GM23338 (cell line): ENCODE measurements around the gene COG6. TPM values are rescaled to one million over a fixed set of nuclear protein-coding genes. Genes with fewer than 3 reads are reported as not detected.

ENCODE experiments used
- ATAC-seq: fragments of 200-7000 bp; cut with Tn5 transposase; 3 replicates; pipeline ENCODE4 v1.9.1; 2020
- DNase-seq: peaks from one replicate; pipeline ENCODE4 v3.0.0-alpha.2; 2015; ENCODE audit warnings: low spot score
- H2AFZ ChIP-seq: fragments of 200-600 bp; sonication (generic); 2 replicates; pipeline ENCODE4 v1.8.0; 2016; ENCODE audit warnings: antibody characterized with exemption, mild to moderate bottlenecking, moderate library complexity
- H3F3A ChIP-seq: fragments of 200-600 bp; sonication (generic); replicated peaks from 2 replicates; pipeline ENCODE4 v1.8.0; 2017; ENCODE audit warnings: antibody characterized with exemption, mixed run types, low read depth
- H3K27ac ChIP-seq: fragments of 200-600 bp; sonication (generic); 2 replicates; pipeline ENCODE4 v1.6.1; 2016; ENCODE audit warnings: low read depth
- H3K27me3 ChIP-seq: fragments of 200-600 bp; sonication (generic); 2 replicates; pipeline ENCODE4 v1.8.0; 2016; ENCODE audit warnings: mild to moderate bottlenecking, mixed run types, moderate library complexity; ENCODE audit not compliant: insufficient read depth
- H3K36me3 ChIP-seq: fragments of 200-600 bp; sonication (generic); 2 replicates; pipeline ENCODE4 v1.8.0; 2016; ENCODE audit warnings: mild to moderate bottlenecking; ENCODE audit not compliant: insufficient read depth
- H3K4me1 ChIP-seq: fragments of 200-600 bp; sonication (generic); 2 replicates; pipeline ENCODE4 v1.8.0; 2016; ENCODE audit warnings: mild to moderate bottlenecking, moderate library complexity; ENCODE audit not compliant: insufficient read depth
- H3K4me2 ChIP-seq: fragments of 200-600 bp; sonication (generic); 2 replicates; pipeline ENCODE4 v1.7.1; 2017; ENCODE audit warnings: mixed run types
- H3K4me3 ChIP-seq: fragments of 200-600 bp; sonication (generic); 2 replicates; pipeline ENCODE4 v1.6.1; 2016; ENCODE audit warnings: mixed run types
- H3K79me2 ChIP-seq: fragments of 200-600 bp; sonication (generic); replicated peaks from 2 replicates; pipeline ENCODE4 v1.8.0; 2017; ENCODE audit warnings: mild to moderate bottlenecking; ENCODE audit not compliant: insufficient read depth
- H3K9me2 ChIP-seq: fragments of 200-600 bp; sonication (generic); 2 replicates; pipeline ENCODE4 v1.8.0; 2017; ENCODE audit not compliant: insufficient read depth
- H4K20me1 ChIP-seq: fragments of 200-600 bp; sonication (generic); replicated peaks from 2 replicates; pipeline ENCODE4 v1.8.0; 2017; ENCODE audit warnings: mild to moderate bottlenecking; ENCODE audit not compliant: insufficient read depth
- H3K27ac Mint-ChIP-seq: 2 replicates; pipeline ENCODE4 v1.8.0; 2020; ENCODE audit warnings: inconsistent platforms, mild to moderate bottlenecking, moderate library complexity, mixed read lengths
- H3K27me3 Mint-ChIP-seq: 3 replicates; pipeline ENCODE4 v1.8.0; 2022; ENCODE audit warnings: low read depth, mild to moderate bottlenecking, moderate library complexity, mixed read lengths, inconsistent platforms; ENCODE audit not compliant: insufficient read depth, poor library complexity
- H3K36me3 Mint-ChIP-seq: 3 replicates; pipeline ENCODE4 v1.8.0; 2021; ENCODE audit warnings: low read depth, mild to moderate bottlenecking, inconsistent platforms, moderate library complexity, mixed read lengths
- H3K4me1 Mint-ChIP-seq: 3 replicates; pipeline ENCODE4 v1.8.0; 2020; ENCODE audit warnings: mild to moderate bottlenecking, inconsistent platforms, mixed read lengths
- H3K4me3 Mint-ChIP-seq: 3 replicates; pipeline ENCODE4 v1.8.0; 2021; ENCODE audit warnings: moderate library complexity, mild to moderate bottlenecking, inconsistent platforms, mixed read lengths
- H3K9me3 Mint-ChIP-seq: 3 replicates; pipeline ENCODE4 v1.8.0; 2020; ENCODE audit warnings: moderate library complexity, mild to moderate bottlenecking, inconsistent platforms, mixed read lengths
- EZH2phosphoT487 ChIP-seq: fragments of 200-600 bp; sonication (generic); IDR thresholded peaks from one replicate; pipeline ENCODE4 v1.8.1; 2018; ENCODE audit warnings: antibody characterized with exemption; ENCODE audit not compliant: unreplicated experiment
- JUNB ChIP-seq: IDR thresholded peaks from one replicate; pipeline ENCODE4 v1.6.1; 2016; ENCODE audit warnings: antibody characterized with exemption; ENCODE audit not compliant: unreplicated experiment
- NANOG ChIP-seq: IDR thresholded peaks from 2 replicates; pipeline ENCODE4 v1.6.1; 2016; ENCODE audit warnings: antibody characterized with exemption, borderline replicate concordance
- STAT1 ChIP-seq: IDR thresholded peaks from one replicate; pipeline ENCODE4 v1.6.1; 2016; ENCODE audit warnings: antibody characterized with exemption; ENCODE audit not compliant: unreplicated experiment
- ZNF114 ChIP-seq: fragments of 250-450 bp; sonication (Bioruptor Pico); IDR thresholded peaks from 2 replicates; pipeline ENCODE4 v1.5.0; 2020; ENCODE audit warnings: mild to moderate bottlenecking, moderate library complexity
- ZNF331 ChIP-seq: fragments of 250-450 bp; sonication (Bioruptor Pico); IDR thresholded peaks from 2 replicates; pipeline ENCODE4 v1.5.0; 2020; ENCODE audit warnings: low read depth, mild to moderate bottlenecking, moderate library complexity
- polyA plus RNA-seq: library from polyadenylated mRNA; unstranded; fragments of >200 nt; fragmentation: Nextera tagmentation; extraction: Ambion mirVana; gene quantifications from 2 replicates; pipeline ENCODE4 v1.2.1, GENCODE V29; 2016
- total RNA-seq: library from RNA; depleted of rRNA; stranded (reverse); fragments of >200 nt; shearing (Covaris generic); gene quantifications from 2 replicates; pipeline ENCODE4 v1.2.3, GENCODE V29; 2014
- TF ChIP-seq, protein P1 (sequence below): IDR thresholded peaks from one replicate; pipeline ENCODE4 v1.6.1; 2018; ENCODE audit warnings: antibody characterized with exemption; ENCODE audit not compliant: unreplicated experiment
- TF ChIP-seq, protein P2 (sequence below): fragments of 250-450 bp; sonication (Bioruptor Pico); IDR thresholded peaks from 2 replicates; pipeline ENCODE4 v1.5.0; 2020; ENCODE audit warnings: mild to moderate bottlenecking, moderate library complexity
- TF ChIP-seq, protein P3 (sequence below): IDR thresholded peaks from 2 replicates; pipeline ENCODE4 v1.6.1; 2016; ENCODE audit warnings: antibody characterized with exemption

Gene COG6
- total and polyA plus RNA-seq, 2 experiments from 2014 or later, result 10.0 to 23.6 TPM

DNA sequence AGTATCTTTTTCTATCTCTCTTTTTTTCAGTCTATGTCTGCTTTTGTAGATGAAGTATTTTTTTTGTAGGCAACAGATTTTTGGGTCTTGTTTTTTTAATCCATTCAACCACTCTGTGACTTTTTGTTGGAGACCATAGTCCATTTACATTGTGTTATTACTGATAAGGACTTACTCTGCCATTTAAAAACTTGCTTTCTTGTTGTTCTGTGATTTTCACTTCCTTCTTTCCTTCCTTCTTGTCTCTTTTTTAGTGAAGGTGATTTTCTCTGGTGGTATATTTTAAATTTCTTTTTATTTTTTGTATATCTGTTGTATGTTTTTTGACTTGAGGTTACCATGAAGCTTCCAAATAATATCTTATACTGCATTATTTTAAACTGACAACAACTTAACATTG, 79.5 kb downstream of the COG6 start:
- ATAC-seq (no peak), DNase-seq (no peak)
- Histone ChIP-seq H3K27ac (no peak overlapping the region), H3K79me2 (no peaks in the 10 kb centered on the region), H2AFZ (no peak overlapping the region), H3K4me3 (no peak overlapping the region), H4K20me1 (no peaks in the 10 kb centered on the region), H3F3A (no peaks in the 10 kb centered on the region), H3K4me1 (no peaks in the 10 kb centered on the region), H3K9me2 (no peaks in the 10 kb centered on the region), H3K36me3 (no peaks in the 10 kb centered on the region), H3K4me2 (no peak overlapping the region), H3K27me3 (no peaks in the 10 kb centered on the region)
- Mint-ChIP-seq H3K4me3 (no peak overlapping the region), H3K9me3 (no peaks in the 10 kb centered on the region), H3K27ac (no peak overlapping the region), H3K4me1 (no peaks in the 10 kb centered on the region), H3K27me3 (no peaks in the 10 kb centered on the region), H3K36me3 (peaks cover 10% of the 10 kb centered on the region)
- TF ChIP-seq JUNB (no peak), ZNF331 (CRISPR knock-in tag) (no peak)

DNA sequence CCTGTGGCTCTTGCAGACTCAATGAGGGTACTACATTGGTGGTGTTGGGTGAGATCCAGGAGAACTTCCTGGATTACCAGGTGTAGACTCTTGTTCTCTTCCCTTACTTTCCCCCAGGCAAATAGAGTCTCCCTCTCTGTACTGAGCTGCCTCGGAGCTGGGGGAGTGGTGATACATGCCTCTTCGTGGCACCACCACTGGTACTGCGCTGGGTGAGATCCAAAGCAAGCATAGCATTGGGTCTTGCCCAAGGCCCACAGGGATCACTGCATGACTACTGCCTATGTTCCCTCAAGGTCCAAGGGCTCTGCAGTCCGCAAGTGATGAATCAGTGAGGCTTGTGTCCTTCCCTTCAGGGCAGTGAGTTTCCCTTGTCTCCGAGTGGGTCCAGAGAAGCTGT, 81.6 kb downstream of the COG6 start:
- H3K4me3 ChIP-seq, result no peak overlapping the region
- H3K9me3 Mint-ChIP-seq, result peaks cover 10% of the 10 kb centered on the region; the same call in 2 of the 3 replicates
- no peaks in the 10 kb centered on the region for H3K9me2 ChIP-seq
- no peaks in the 10 kb centered on the region for H4K20me1 ChIP-seq
- no peaks in the 10 kb centered on the region for H3K4me1 ChIP-seq
- H3F3A ChIP-seq, result no peaks in the 10 kb centered on the region
- H3K27ac ChIP-seq, result no peak overlapping the region
- no peak overlapping the region for H3K4me3 Mint-ChIP-seq
- H3K4me1 Mint-ChIP-seq, result no peaks in the 10 kb centered on the region
- H2AFZ ChIP-seq, result no peak overlapping the region
- TF ChIP-seq, protein P1, sequence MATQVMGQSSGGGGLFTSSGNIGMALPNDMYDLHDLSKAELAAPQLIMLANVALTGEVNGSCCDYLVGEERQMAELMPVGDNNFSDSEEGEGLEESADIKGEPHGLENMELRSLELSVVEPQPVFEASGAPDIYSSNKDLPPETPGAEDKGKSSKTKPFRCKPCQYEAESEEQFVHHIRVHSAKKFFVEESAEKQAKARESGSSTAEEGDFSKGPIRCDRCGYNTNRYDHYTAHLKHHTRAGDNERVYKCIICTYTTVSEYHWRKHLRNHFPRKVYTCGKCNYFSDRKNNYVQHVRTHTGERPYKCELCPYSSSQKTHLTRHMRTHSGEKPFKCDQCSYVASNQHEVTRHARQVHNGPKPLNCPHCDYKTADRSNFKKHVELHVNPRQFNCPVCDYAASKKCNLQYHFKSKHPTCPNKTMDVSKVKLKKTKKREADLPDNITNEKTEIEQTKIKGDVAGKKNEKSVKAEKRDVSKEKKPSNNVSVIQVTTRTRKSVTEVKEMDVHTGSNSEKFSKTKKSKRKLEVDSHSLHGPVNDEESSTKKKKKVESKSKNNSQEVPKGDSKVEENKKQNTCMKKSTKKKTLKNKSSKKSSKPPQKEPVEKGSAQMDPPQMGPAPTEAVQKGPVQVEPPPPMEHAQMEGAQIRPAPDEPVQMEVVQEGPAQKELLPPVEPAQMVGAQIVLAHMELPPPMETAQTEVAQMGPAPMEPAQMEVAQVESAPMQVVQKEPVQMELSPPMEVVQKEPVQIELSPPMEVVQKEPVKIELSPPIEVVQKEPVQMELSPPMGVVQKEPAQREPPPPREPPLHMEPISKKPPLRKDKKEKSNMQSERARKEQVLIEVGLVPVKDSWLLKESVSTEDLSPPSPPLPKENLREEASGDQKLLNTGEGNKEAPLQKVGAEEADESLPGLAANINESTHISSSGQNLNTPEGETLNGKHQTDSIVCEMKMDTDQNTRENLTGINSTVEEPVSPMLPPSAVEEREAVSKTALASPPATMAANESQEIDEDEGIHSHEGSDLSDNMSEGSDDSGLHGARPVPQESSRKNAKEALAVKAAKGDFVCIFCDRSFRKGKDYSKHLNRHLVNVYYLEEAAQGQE, result no peak
- no peak for TF ChIP-seq ZNF114 (CRISPR knock-in tag)
- no peak for TF ChIP-seq NANOG
- TF ChIP-seq, protein P2, sequence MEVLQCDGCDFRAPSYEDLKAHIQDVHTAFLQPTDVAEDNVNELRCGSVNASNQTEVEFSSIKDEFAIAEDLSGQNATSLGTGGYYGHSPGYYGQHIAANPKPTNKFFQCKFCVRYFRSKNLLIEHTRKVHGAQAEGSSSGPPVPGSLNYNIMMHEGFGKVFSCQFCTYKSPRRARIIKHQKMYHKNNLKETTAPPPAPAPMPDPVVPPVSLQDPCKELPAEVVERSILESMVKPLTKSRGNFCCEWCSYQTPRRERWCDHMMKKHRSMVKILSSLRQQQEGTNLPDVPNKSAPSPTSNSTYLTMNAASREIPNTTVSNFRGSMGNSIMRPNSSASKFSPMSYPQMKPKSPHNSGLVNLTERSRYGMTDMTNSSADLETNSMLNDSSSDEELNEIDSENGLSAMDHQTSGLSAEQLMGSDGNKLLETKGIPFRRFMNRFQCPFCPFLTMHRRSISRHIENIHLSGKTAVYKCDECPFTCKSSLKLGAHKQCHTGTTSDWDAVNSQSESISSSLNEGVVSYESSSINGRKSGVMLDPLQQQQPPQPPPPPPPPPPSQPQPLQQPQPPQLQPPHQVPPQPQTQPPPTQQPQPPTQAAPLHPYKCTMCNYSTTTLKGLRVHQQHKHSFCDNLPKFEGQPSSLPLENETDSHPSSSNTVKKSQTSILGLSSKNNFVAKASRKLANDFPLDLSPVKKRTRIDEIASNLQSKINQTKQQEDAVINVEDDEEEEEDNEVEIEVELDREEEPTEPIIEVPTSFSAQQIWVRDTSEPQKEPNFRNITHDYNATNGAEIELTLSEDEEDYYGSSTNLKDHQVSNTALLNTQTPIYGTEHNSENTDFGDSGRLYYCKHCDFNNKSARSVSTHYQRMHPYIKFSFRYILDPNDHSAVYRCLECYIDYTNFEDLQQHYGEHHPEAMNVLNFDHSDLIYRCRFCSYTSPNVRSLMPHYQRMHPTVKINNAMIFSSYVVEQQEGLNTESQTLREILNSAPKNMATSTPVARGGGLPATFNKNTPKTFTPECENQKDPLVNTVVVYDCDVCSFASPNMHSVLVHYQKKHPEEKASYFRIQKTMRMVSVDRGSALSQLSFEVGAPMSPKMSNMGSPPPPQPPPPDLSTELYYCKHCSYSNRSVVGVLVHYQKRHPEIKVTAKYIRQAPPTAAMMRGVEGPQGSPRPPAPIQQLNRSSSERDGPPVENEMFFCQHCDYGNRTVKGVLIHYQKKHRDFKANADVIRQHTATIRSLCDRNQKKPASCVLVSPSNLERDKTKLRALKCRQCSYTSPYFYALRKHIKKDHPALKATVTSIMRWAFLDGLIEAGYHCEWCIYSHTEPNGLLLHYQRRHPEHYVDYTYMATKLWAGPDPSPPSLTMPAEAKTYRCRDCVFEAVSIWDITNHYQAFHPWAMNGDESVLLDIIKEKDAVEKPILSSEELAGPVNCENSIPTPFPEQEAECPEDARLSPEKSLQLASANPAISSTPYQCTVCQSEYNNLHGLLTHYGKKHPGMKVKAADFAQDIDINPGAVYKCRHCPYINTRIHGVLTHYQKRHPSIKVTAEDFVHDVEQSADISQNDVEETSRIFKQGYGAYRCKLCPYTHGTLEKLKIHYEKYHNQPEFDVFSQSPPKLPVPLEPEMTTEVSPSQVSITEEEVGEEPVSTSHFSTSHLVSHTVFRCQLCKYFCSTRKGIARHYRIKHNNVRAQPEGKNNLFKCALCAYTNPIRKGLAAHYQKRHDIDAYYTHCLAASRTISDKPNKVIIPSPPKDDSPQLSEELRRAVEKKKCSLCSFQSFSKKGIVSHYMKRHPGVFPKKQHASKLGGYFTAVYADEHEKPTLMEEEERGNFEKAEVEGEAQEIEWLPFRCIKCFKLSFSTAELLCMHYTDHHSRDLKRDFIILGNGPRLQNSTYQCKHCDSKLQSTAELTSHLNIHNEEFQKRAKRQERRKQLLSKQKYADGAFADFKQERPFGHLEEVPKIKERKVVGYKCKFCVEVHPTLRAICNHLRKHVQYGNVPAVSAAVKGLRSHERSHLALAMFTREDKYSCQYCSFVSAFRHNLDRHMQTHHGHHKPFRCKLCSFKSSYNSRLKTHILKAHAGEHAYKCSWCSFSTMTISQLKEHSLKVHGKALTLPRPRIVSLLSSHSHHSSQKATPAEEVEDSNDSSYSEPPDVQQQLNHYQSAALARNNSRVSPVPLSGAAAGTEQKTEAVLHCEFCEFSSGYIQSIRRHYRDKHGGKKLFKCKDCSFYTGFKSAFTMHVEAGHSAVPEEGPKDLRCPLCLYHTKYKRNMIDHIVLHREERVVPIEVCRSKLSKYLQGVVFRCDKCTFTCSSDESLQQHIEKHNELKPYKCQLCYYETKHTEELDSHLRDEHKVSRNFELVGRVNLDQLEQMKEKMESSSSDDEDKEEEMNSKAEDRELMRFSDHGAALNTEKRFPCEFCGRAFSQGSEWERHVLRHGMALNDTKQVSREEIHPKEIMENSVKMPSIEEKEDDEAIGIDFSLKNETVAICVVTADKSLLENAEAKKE (CRISPR knock-in tag), result no peak
- TF ChIP-seq, protein P3, sequence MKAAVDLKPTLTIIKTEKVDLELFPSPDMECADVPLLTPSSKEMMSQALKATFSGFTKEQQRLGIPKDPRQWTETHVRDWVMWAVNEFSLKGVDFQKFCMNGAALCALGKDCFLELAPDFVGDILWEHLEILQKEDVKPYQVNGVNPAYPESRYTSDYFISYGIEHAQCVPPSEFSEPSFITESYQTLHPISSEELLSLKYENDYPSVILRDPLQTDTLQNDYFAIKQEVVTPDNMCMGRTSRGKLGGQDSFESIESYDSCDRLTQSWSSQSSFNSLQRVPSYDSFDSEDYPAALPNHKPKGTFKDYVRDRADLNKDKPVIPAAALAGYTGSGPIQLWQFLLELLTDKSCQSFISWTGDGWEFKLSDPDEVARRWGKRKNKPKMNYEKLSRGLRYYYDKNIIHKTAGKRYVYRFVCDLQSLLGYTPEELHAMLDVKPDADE, result no peak
- no peak for TF ChIP-seq JUNB
- TF ChIP-seq EZH2phosphoT487, result no peak
- no peak for TF ChIP-seq STAT1
- no peak overlapping the region for H3K4me2 ChIP-seq
- ATAC-seq (no peak), DNase-seq (no peak)
- no peaks in the 10 kb centered on the region for H3K36me3 ChIP-seq
- H3K27me3 ChIP-seq, result no peaks in the 10 kb centered on the region
- H3K27me3 Mint-ChIP-seq, result no peaks in the 10 kb centered on the region
- peaks cover 24% of the 10 kb centered on the region for H3K36me3 Mint-ChIP-seq
- no peaks in the 10 kb centered on the region for H3K79me2 ChIP-seq
- no peak overlapping the region for H3K27ac Mint-ChIP-seq
